Nephron (organoid): ENCODE measurements around the gene TNNI3K.
"Not testable (repeated sequence)": the region's sequence is repeated elsewhere in the genome, so short reads cannot be mapped to it uniquely, and the experiment has no call there.

Experiments
- H3K27ac Mint-ChIP-seq, 3 experiments: 2 replicates each; pipeline ENCODE4 v1.8.0; 2020; ENCODE audit warnings: mixed read lengths in 3 of 3, mild to moderate bottlenecking in 2 of 3, moderate library complexity in 1 of 3
- H3K27me3 Mint-ChIP-seq: 2 replicates; pipeline ENCODE4 v1.8.0; 2021; ENCODE audit warnings: low read depth, mild to moderate bottlenecking, moderate library complexity, mixed read lengths
- H3K36me3 Mint-ChIP-seq: 2 replicates; pipeline ENCODE4 v1.8.0; 2020; ENCODE audit warnings: low read depth, mixed read lengths
- H3K4me1 Mint-ChIP-seq: 2 replicates; pipeline ENCODE4 v1.8.0; 2020; ENCODE audit warnings: mixed read lengths
- H3K4me3 Mint-ChIP-seq, 3 experiments: 2 replicates each; pipeline ENCODE4 v1.8.0; 2020; ENCODE audit warnings: mild to moderate bottlenecking in 3 of 3, mixed read lengths in 3 of 3, moderate library complexity in 2 of 3
- H3K9me3 Mint-ChIP-seq: 2 replicates; pipeline ENCODE4 v1.8.0; 2020; ENCODE audit warnings: mixed read lengths
- TF ChIP-seq, protein P1 (sequence below), 3 experiments: fragments of 200-600 bp; sonication (generic); IDR thresholded peaks; one replicate each; pipeline ENCODE4 v1.5.0; 2021; ENCODE audit warnings: antibody characterized with exemption in 3 of 3; ENCODE audit not compliant: unreplicated experiment in 3 of 3

TNNI3K gene

DNA sequence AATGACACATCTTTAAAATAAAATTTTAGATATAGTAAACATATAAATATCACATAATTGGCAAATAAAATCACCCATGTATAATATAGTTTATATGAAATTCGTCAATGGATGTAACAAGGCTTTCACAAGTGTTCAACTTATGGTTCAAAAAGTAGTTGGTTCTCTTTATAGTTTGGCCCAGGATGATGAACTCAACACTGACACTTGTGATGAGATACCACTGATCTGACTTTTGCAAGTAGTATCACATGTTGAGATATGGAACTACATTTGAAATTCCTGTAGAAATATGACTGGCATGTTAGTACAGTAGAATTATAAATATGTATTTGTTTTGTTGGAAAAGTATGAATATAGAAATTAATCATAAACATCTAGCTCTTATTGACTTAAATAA lies 1.8 kb downstream of the TNNI3K start:
- no peaks in the 10 kb centered on the region for H3K4me1 Mint-ChIP-seq
- no peaks in the 10 kb centered on the region for H3K9me3 Mint-ChIP-seq
- TF ChIP-seq, protein P1, sequence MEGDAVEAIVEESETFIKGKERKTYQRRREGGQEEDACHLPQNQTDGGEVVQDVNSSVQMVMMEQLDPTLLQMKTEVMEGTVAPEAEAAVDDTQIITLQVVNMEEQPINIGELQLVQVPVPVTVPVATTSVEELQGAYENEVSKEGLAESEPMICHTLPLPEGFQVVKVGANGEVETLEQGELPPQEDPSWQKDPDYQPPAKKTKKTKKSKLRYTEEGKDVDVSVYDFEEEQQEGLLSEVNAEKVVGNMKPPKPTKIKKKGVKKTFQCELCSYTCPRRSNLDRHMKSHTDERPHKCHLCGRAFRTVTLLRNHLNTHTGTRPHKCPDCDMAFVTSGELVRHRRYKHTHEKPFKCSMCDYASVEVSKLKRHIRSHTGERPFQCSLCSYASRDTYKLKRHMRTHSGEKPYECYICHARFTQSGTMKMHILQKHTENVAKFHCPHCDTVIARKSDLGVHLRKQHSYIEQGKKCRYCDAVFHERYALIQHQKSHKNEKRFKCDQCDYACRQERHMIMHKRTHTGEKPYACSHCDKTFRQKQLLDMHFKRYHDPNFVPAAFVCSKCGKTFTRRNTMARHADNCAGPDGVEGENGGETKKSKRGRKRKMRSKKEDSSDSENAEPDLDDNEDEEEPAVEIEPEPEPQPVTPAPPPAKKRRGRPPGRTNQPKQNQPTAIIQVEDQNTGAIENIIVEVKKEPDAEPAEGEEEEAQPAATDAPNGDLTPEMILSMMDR (IDR thresholded peaks at IDR 0.05; ENCODE audit: unreplicated experiment in 3 of 3) = no peak
- H3K4me3 Mint-ChIP-seq = no peak overlapping the region
- no peaks in the 10 kb centered on the region for H3K36me3 Mint-ChIP-seq
- no peaks in the 10 kb centered on the region for H3K27me3 Mint-ChIP-seq
- H3K27ac Mint-ChIP-seq = no peak overlapping the region

GRCh38 chr1:74237787-74238186 lies 2.6 kb downstream of the TNNI3K start:
- Mint-ChIP-seq H3K4me1 (no peaks in the 10 kb centered on the region), H3K4me3 (no peak overlapping the region), H3K27me3 (no peaks in the 10 kb centered on the region), H3K27ac (no peak overlapping the region), H3K9me3 (no peaks in the 10 kb centered on the region), H3K36me3 (no peaks in the 10 kb centered on the region)
- TF ChIP-seq, protein P1 (IDR thresholded peaks at IDR 0.05; ENCODE audit: unreplicated experiment in 3 of 3) = no peak

GRCh38 chr1:74245168-74245772 lies 10.1 kb downstream of the TNNI3K start:
- peak overlapping the region; percentile 67 to 89 (median 85) for H3K27ac Mint-ChIP-seq
- TF ChIP-seq, protein P1 (IDR thresholded peaks at IDR 0.05; ENCODE audit: unreplicated experiment in 3 of 3) = no peak
- no peaks in the 10 kb centered on the region for H3K27me3 Mint-ChIP-seq

GRCh38 chr1:74246315-74246714 lies 11.1 kb downstream of the TNNI3K start:
- Mint-ChIP-seq H3K4me1 (peaks cover 31% of the 10 kb centered on the region), H3K27me3 (no peaks in the 10 kb centered on the region), H3K4me3 (no peak overlapping the region), H3K36me3 (peaks cover 3% of the 10 kb centered on the region), H3K9me3 (peaks cover 2% of the 10 kb centered on the region), H3K27ac (peak overlapping the region; percentile 67 to 89 (median 85))
- TF ChIP-seq, protein P1 (IDR thresholded peaks at IDR 0.05; ENCODE audit: unreplicated experiment in 3 of 3) = no peak

More at GRCh38 chr1:74245168-74245772, 10.1 kb downstream of the TNNI3K start:
- H3K4me3 Mint-ChIP-seq = no peak overlapping the region
- peaks cover 2% of the 10 kb centered on the region for H3K9me3 Mint-ChIP-seq
- H3K4me1 Mint-ChIP-seq = peaks cover 31% of the 10 kb centered on the region
- H3K36me3 Mint-ChIP-seq = peaks cover 3% of the 10 kb centered on the region

GRCh38 chr1:74247881-74248528 lies 12.8 kb downstream of the TNNI3K start:
- TF ChIP-seq, protein P1 (IDR thresholded peaks at IDR 0.05; ENCODE audit: unreplicated experiment in 3 of 3) = no peak
- peaks cover 31% of the 10 kb centered on the region for H3K4me1 Mint-ChIP-seq
- peaks cover 3% of the 10 kb centered on the region for H3K36me3 Mint-ChIP-seq
- H3K27ac Mint-ChIP-seq = no peak overlapping the region
- H3K4me3 Mint-ChIP-seq = no peak overlapping the region
- H3K27me3 Mint-ChIP-seq = no peaks in the 10 kb centered on the region
- peaks cover 2% of the 10 kb centered on the region for H3K9me3 Mint-ChIP-seq

GRCh38 chr1:74253243-74253824 lies 18.1 kb downstream of the TNNI3K start:
- H3K27me3 Mint-ChIP-seq, H3K36me3 Mint-ChIP-seq, H3K4me1 Mint-ChIP-seq, H3K27ac Mint-ChIP-seq, H3K4me3 Mint-ChIP-seq, H3K9me3 Mint-ChIP-seq: not testable (repeated sequence)
